ENCODE data around the gene STX3. TPM values are rescaled to one million over a fixed set of nuclear protein-coding genes. Genes with fewer than 3 reads are reported as not detected.
A peak's percentile ranks its signal among the peaks of the same experiment; 100 is the strongest.

Gene STX3
- total and polyA plus RNA-seq, 2 donors (not counting 3 experiments of a cell fraction or from before 2014, with no cell fraction given), result 40.3 to 49.7 TPM

DNA sequence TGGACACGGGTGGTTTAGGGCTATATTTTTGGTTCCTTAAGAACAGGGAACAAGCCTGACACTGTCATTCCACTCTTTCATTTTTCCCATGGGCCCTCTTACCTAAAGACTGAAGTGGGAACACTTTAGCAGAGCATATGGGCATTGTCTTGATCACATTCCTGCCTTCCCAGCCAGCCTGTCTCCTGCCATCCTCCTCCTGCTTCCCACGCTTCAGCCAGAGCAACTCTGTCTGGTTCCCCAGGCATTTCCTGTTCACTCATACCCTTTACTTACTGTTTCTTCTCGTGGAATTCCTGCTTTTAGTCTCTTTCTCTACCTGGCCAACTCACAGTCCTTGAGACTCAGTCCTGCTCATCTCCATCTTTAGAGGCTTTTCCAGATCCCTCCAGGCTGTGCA is 32.6 kb downstream of the STX3 start:
- Histone ChIP-seq H3K27me3 (ENCODE audit: control insufficient read depth in 2 of 2, insufficient read depth in 2 of 2, low read length in 2 of 2) (no peaks in the 10 kb centered on the region), H3K4me3 (replicated peaks in 1 of 3; ENCODE audit: insufficient read depth in 1 of 3, low read depth in 1 of 3, low read length in 3 of 3) (no peak overlapping the region), H3K27ac (ENCODE audit: insufficient read depth, low read depth, low read length) (peak overlapping the region; percentile 86), H3K9ac (replicated peaks; ENCODE audit: extremely low read depth, insufficient read depth, low read length) (peak overlapping the region; percentile 47), H4K20me1 (replicated peaks; ENCODE audit: control insufficient read depth, extremely low read depth, insufficient read depth, low read length) (no peaks in the 10 kb centered on the region), H3K4me2 (ENCODE audit: insufficient read depth, low read length) (peak overlapping the region; percentile 19), H3K4me1 (ENCODE audit: control insufficient read depth, extremely low read depth, insufficient read depth, low read length) (peaks cover 27% of the 10 kb centered on the region), H3K36me3 (ENCODE audit: control insufficient read depth in 2 of 2, extremely low read depth in 1 of 2, insufficient read depth in 2 of 2, low read length in 2 of 2) (peaks cover 6 to 24% of the 10 kb centered on the region in 2 experiments), H3K9me3 (replicated peaks; ENCODE audit: control insufficient read depth, insufficient read depth, low read length) (no peaks in the 10 kb centered on the region), H3K9me1 (replicated peaks; ENCODE audit: control insufficient read depth, extremely low read depth, insufficient read depth, low read length) (no peaks in the 10 kb centered on the region), H2AFZ (ENCODE audit: low read depth, low read length) (no peak overlapping the region), H3K79me2 (ENCODE audit: control insufficient read depth, insufficient read depth, low read length) (no peaks in the 10 kb centered on the region)
- intact Hi-C loops (cut with micrococcal nuclease), result loop anchor here (1.0 kb wide), 4 partner anchors 12 to 119 kb away; partner anchors contain the start of genes PATL1 and STX3
- TF ChIP-seq EZH2 (IDR thresholded peaks at IDR 0.05; ENCODE audit: borderline replicate concordance, low read depth, low read length, severe bottlenecking) (no peak), POLR2A (IDR thresholded peaks at IDR 0.05; ENCODE audit: low read depth, low read length) (no peak), GATA2 (IDR thresholded peaks at IDR 0.05; ENCODE audit: insufficient read depth, insufficient read length, low read depth, low read length) (no peak)
- FAIRE-seq, result peak; percentile 85
- ChIA-PET POLR2A (no interaction called here), CTCF (interaction anchor here (0.8 to 5.0 kb wide), 6 partner anchors 10 to 34 kb away, joined by 3 to 31 read pairs (median 10); partner anchors contain the start of gene STX3)
- peak; percentile 84 for DNase-seq (ENCODE audit: low read depth, low spot score)
- dilution Hi-C loops (cut with MboI; ENCODE audit: extremely low pct_ligation_motif_present, low sequenced_read_pairs), result no loop called here
- BruUV-seq (replicated peaks), result no TSS peak

GRCh38 chr11:59791639-59792038 is 36.5 kb downstream of the STX3 start:
- Histone ChIP-seq H3K27me3 (ENCODE audit: control insufficient read depth in 2 of 2, insufficient read depth in 2 of 2, low read length in 2 of 2) (no peaks in the 10 kb centered on the region), H3K36me3 (ENCODE audit: control insufficient read depth in 2 of 2, extremely low read depth in 1 of 2, insufficient read depth in 2 of 2, low read length in 2 of 2) (peaks cover 6 to 50% of the 10 kb centered on the region in 2 experiments), H3K4me2 (ENCODE audit: insufficient read depth, low read length) (no peak overlapping the region), H3K27ac (ENCODE audit: insufficient read depth, low read depth, low read length) (no peak overlapping the region), H2AFZ (ENCODE audit: low read depth, low read length) (no peak overlapping the region), H3K9me1 (replicated peaks; ENCODE audit: control insufficient read depth, extremely low read depth, insufficient read depth, low read length) (no peaks in the 10 kb centered on the region), H3K9ac (replicated peaks; ENCODE audit: extremely low read depth, insufficient read depth, low read length) (no peak overlapping the region), H3K9me3 (replicated peaks; ENCODE audit: control insufficient read depth, insufficient read depth, low read length) (no peaks in the 10 kb centered on the region), H3K4me1 (ENCODE audit: control insufficient read depth, extremely low read depth, insufficient read depth, low read length) (peaks cover 20% of the 10 kb centered on the region), H3K79me2 (ENCODE audit: control insufficient read depth, insufficient read depth, low read length) (no peaks in the 10 kb centered on the region), H4K20me1 (replicated peaks; ENCODE audit: control insufficient read depth, extremely low read depth, insufficient read depth, low read length) (no peaks in the 10 kb centered on the region), H3K4me3 (replicated peaks in 1 of 3; ENCODE audit: insufficient read depth in 1 of 3, low read depth in 1 of 3, low read length in 3 of 3) (no peak overlapping the region)
- no peak for TF ChIP-seq FOS (IDR thresholded peaks at IDR 0.05; ENCODE audit: borderline replicate concordance, insufficient read depth, low read length)
- TF ChIP-seq JUN (IDR thresholded peaks at IDR 0.05; ENCODE audit: borderline replicate concordance, insufficient read depth, insufficient read length, low read depth), result no peak
- no peak for TF ChIP-seq EZH2 (IDR thresholded peaks at IDR 0.05; ENCODE audit: borderline replicate concordance, low read depth, low read length, severe bottlenecking)
- no peak for TF ChIP-seq MAX (IDR thresholded peaks at IDR 0.05; ENCODE audit: insufficient read depth, insufficient read length)
- no peak for TF ChIP-seq POLR2AphosphoS5 (IDR thresholded peaks at IDR 0.05; ENCODE audit: insufficient read depth, low read depth, low read length)
- TF ChIP-seq CTCF (IDR thresholded peaks at IDR 0.05; ENCODE audit: extremely low read depth in 1 of 2, insufficient read depth in 1 of 2, low read depth in 1 of 2, low read length in 2 of 2), result no peak
- no peak for TF ChIP-seq MYC (IDR thresholded peaks at IDR 0.05; ENCODE audit: low read depth, low read length)
- TF ChIP-seq POLR2A (IDR thresholded peaks at IDR 0.05; ENCODE audit: low read depth, low read length), result no peak
- TF ChIP-seq GATA2 (IDR thresholded peaks at IDR 0.05; ENCODE audit: insufficient read depth, insufficient read length, low read depth, low read length), result no peak
- POLR2A ChIA-PET, result no interaction called here
- intact Hi-C loops (cut with micrococcal nuclease), result no loop called here
- DNase-seq (ENCODE audit: low read depth, low spot score), result no peak
- CTCF ChIA-PET, result interaction anchor here (2.0 kb wide), 1 partner anchor 10 kb away, joined by 7 read pairs; no protein-coding TSS in a partner anchor
- BruUV-seq (replicated peaks), result no TSS peak
- dilution Hi-C loops (cut with MboI; ENCODE audit: extremely low pct_ligation_motif_present, low sequenced_read_pairs), result no loop called here
- FAIRE-seq, result no peak
